GM21515 (cell line): Measurements from ENCODE around the gene SCAP.
"Not testable (repeated sequence)": the region's sequence is repeated elsewhere in the genome, so short reads cannot be mapped to it uniquely, and the experiment has no call there.

Experiments
- ATAC-seq: cut with Tn5 transposase; IDR thresholded peaks from one replicate; pipeline ENCODE4 v1.9.1; 2021; ENCODE audit not compliant: unreplicated experiment

SCAP gene

DNA sequence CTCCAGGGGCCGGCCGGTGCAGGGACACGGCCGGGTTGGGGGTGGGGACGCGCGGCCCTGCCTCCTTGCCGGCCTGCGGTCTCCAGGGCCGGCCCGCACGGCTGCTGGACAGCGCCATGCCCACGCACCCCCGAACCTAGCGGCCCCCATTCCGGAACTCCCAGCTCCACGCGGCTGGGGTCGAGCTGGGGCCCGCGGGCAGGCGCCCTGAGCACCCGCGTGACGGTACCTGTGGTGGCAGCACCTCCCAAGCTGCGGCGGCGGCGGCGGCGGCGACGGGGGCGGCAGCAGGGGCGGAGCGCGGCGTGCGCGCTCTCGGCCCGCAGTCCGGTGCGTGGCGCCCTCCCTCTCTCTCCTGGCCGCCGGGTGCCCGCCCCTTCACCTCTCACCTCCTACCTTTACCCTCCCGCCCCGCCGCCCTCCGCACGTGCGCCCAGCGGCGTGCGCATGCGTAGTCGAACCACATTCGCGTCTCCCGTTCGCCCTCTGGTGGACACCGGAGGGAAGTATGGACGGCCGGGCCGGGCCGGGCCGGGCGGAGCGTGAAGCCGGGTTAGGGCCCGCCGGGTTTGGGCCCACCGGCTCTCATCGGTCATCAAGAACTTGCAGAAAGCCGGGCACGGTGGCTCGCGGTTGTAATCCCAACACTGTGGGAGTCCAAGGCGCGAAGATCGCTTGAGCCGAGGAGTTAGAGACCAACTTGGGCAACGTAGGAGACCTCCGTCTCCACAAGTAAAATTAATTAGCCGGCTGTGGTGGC is at the start of gene SCAP:
TSS of gene SCAP (minus strand) at position 372 of the 760 bp plus-strand sequence. CDS start 32,948 bp downstream, outside the sequence.
- peak; percentile 83 for ATAC-seq

DNA sequence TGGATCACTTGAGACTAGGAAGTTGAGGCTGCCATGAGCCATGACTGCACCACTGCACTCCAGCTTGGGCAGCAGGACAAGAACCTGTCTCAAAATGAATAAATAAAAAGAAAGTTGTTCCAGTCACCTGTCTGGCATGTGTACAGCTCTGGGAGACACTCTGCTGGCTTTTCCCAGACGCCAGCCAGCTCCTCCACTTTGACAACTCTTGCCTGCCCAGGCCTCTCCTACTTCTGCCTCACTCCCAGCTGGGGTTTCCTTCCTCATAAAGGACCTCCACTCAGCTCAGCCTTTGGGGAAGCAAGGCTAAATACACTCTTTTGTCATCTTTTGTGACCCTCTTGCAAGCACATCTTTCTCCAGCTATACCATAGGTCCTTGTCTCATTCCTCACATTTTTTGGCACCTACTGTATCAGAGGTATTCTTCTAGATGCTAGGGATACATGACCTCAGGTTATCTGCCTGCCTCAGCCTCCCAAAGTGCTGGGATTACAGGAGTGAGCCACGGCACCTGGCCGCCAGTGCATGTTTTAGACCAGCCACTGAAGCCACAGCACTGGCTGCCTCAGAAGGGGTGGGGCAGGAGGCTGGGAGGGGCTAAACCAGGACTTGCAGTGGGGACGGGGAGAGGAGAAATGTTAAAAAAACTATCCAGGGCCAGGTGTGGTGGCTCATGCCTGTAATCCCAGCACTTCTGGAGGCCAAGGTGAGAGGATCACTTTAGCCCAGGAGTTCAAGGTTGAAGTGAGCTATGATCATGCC is 47.8 kb upstream of the SCAP start:
- no peak for ATAC-seq

GRCh38 chr3:47522082-47522987 is 46.6 kb upstream of the SCAP start:
- peak; percentile 58 for ATAC-seq

DNA sequence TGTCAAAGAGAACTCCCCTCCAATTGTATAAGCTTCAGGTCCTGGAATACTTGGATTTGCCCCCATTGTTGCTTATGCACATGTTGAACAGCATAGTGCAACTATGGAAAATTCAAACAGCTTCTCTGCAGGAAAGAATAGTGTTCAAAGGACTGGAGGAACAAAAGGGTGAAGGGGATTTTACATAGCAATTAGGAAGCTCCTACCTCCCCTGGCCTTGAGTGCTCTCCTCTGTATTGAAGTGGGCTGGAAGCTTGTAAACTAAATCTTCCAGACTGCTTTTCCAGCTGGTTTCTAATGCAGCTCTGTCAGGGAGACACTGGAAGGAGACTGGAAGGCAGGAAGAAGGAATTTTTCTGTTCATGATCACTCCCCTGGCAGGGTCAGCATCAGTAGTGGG is 45.0 kb upstream of the SCAP start:
- no peak for ATAC-seq

- ATAC-seq: no peak
Observed at GRCh38 chr3:47517937-47518336, 42.2 kb upstream of the SCAP start.

GRCh38 chr3:47515864-47516319 is 40.2 kb upstream of the SCAP start:
- no peak for ATAC-seq

DNA sequence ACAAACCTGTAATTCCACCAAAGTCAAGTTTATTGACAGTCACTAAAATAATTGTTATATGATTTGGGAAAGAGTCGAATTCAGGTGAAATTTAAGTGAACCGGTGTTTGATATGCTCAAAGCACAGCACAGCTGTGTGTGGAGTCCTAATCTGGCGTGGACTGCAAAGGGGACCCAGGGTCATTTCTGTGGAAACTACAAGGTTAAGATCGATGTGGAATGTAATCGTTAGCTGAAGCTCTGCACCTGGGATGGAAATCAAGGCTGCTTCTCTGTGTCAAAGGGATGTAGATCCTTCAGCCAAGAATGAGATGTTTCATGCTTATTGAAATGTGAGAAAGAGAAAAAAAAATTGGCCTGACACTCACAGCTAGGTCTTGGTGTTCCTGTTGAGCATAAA is 39.4 kb upstream of the SCAP start:
- no peak for ATAC-seq

DNA sequence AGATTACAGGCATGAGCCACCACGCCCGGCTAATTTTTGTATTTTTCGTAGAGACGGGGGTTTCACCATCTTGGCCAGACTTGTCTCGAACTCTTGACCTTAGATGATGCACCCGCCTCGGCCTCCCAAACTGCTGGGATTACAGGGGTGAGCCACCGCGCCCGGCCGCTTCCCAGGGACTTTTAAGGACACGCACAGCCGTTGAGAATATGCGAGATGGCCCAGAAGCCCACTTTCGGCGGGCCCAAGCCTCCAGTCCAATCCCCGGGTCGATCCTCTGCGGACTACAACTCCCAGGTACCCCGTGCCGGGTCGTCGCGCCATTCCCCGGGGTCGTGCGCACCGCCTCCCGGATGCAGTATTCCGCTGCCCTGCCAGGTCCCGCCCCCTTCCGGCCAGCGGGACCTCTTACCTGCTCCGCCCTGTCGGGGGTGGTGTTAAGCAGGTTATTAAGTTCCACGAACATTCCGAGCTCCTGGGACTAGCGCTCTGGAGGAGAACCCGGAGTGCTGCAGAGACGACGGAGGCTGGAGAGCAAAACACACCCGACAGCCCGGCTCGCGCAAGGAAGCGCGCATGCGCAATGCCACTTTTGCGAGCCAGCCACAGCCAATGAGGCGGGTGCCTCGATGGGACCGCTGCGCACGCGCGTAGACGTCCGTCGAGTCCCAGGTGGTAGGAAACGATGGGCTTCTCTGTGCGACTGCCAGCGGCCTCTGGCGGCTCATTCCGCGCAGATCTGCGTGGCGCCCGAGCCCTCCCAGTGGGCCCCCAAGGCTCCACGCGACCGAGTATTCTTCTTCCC is 37.6 kb upstream of the SCAP start, which contains the start of gene ELP6:
TSS of gene ELP6 (minus strand) at position 588 of the 805 bp plus-strand sequence. CDS start at position 466, 122 bp downstream.
- ATAC-seq: peak; percentile 93

GRCh38 chr3:47512416-47513124 is 36.8 kb upstream of the SCAP start:
- peak; percentile 7 for ATAC-seq

- not testable (repeated sequence) for ATAC-seq
Observed at GRCh38 chr3:47505267-47505666, 29.5 kb upstream of the SCAP start.

DNA sequence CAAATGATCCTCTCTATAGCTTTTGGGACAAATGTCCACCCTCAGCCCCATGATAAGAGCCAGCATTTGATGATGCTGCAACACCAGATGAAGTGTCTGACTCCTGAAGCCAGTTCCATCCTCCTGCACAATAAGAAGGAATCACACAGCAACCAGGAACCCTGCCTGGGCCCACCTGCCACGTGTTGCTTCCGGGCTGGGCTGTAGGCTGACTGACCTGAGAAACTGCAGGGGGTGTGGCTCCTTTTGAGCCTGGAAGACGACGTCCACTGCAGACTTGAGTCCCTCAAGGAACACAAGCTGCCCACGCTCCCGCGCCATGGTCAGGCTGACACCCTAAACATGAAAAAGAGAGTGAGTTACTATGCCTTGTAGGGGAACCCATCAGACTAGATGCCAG is 28.4 kb upstream of the SCAP start:
- no peak for ATAC-seq

- no peak for ATAC-seq
Observed at GRCh38 chr3:47503033-47503432, 27.3 kb upstream of the SCAP start.

DNA sequence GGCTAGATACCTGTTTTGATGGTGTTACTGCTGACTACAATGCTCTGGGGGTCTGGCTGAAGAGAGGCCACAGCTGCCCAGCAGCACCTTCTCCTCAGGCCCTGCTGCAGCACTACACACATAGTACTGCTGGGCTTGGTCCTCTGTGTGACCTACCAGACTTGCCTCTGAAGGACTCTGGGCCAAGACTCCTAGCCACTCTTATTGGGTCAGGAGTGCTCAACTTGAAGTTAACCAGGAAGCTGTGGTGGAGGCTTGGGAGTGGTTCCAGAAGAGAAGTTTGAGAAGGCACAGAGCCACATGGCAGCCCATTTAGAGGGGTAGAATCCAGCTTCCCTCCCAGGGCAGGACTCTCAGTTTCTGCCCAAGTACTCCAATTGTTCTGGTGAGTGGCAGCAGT is 21.2 kb upstream of the SCAP start:
- no peak for ATAC-seq

DNA sequence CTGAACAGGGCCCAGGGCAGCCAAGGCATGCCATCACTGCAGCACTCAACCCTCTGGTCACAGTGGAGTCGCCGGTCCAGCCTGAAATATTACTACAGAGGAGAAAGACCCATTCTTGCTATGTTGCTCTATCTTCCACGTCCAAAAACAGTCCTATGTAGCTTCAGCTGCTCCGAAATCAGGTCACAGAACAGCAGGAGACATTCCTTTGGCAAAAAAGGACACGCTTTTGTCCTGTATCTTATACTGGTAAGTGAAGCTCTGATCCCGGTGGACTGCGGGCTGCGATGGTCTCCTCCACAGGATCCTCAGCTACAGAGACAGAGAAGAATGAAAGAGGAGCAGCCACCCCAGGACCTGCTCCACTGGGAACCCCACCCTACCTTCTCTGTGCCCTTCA is 20.1 kb upstream of the SCAP start:
- no peak for ATAC-seq

GRCh38 chr3:47495111-47495510 is 19.4 kb upstream of the SCAP start:
- ATAC-seq: no peak

- no peak for ATAC-seq
Observed at GRCh38 chr3:47491777-47492176, 16.0 kb upstream of the SCAP start.

DNA sequence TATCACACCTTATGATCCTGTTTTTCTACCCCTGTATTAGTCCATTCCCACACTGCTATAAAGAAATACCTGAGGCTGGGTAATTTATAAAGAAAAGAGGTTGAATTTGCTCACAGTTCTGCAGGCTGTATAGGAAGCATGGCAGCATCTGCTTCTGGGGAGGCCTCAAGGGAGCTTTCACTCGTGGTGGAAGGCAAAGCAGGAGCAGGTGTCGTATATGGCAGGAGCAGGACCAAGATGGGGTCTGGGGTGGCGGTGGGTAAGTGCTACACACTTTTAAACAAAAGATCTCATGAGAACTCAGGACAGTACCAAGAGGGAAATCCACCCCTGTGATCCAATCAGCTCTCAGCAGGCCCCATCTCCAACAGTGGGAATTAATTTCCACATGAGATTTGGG is 15.4 kb upstream of the SCAP start:
- ATAC-seq: no peak

- ATAC-seq: no peak
Observed at GRCh38 chr3:47487265-47487664, 11.5 kb upstream of the SCAP start.

DNA sequence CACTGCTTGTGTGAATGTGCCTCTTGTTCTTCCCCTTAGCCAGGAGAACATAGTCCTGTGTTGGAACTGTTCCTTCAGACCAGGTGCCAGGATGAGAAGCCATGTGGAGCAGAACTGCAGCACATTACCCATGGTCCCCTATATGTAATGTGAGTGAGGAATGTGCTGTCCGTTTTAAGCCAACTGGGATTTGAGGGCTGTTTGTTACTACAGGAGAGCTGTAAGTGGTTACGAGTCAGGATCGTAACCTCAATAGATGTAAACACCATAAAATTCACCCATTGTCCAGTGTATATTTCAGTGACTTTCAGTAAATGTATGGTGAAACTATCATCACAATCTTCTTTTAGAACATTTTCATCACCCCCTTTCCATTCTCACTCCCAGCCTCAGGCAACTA is 10.1 kb upstream of the SCAP start:
- no peak for ATAC-seq

DNA sequence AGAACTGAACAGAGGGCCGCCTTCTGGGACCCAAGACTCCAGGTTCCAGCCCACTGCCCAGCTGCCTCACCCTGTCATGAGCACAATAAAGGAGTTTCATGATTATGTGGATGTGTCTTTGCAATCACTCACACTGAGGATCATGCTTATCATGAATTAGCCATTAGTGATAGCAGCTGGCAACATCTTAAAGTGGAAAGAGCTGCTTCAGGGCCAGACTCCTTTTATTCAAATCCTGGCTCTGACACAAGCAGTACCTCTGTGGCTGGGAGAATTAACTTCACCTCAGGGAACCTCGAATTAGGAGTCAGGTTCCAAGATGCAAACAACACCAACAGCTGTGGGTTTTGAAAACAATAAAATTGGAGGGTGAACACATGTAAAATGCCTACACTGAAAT is 6.6 kb upstream of the SCAP start:
- no peak for ATAC-seq
